Activated CD8-positive, alpha-beta memory T cell treated with anti-CD3 and anti-CD28 coated beads, Interleukin-2, amount 10 ng/mL, durations not matched to agents 7 days and 5 days (primary cell): Measurements from ENCODE around the gene SRPX2. TPM values are rescaled to one million over a fixed set of nuclear protein-coding genes. Genes with fewer than 3 reads are reported as not detected.
A peak's percentile ranks its signal among the peaks of the same experiment; 100 is the strongest.

ENCODE experiments used
- ATAC-seq: fragments of 150-1000 bp; cut with Tn5 transposase; one replicate; pipeline ENCODE4 v1.10.0; 2021; ENCODE audit warnings: moderate library complexity
- CTCF ChIA-PET: fragments of 350-600 bp; sonication (Branson Sonifier 250); formaldehyde crosslinking; loops from one replicate; lab custom pipeline; 2021; ENCODE audit warnings: antibody characterized with exemption; lab: Charles Lee
- DNase-seq: peaks from one replicate; pipeline ENCODE4 v3.0.0-alpha.2; 2020
- H3K27ac Mint-ChIP-seq: one replicate; pipeline ENCODE4 v1.8.0; 2021; ENCODE audit warnings: mild to moderate bottlenecking, mixed read lengths
- H3K27me3 Mint-ChIP-seq: one replicate; pipeline ENCODE4 v1.8.0; 2021; ENCODE audit warnings: mixed read lengths
- H3K36me3 Mint-ChIP-seq: one replicate; pipeline ENCODE4 v1.8.0; 2021; ENCODE audit warnings: mild to moderate bottlenecking, mixed read lengths
- H3K4me1 Mint-ChIP-seq: one replicate; pipeline ENCODE4 v1.8.0; 2021; ENCODE audit warnings: mixed read lengths
- H3K4me3 Mint-ChIP-seq: one replicate; pipeline ENCODE4 v1.8.0; 2021; ENCODE audit warnings: mild to moderate bottlenecking, moderate library complexity, mixed read lengths
- H3K9me3 Mint-ChIP-seq: one replicate; pipeline ENCODE4 v1.8.0; 2022; ENCODE audit warnings: low read depth, mixed read lengths
- total RNA-seq, 2 experiments: library from RNA; stranded (reverse); gene quantifications; one replicate each; pipeline ENCODE4 v1.2.3, GENCODE V29; 2021

SRPX2 gene
- total RNA-seq, 2 experiments from 2014 or later, result not detected

DNA sequence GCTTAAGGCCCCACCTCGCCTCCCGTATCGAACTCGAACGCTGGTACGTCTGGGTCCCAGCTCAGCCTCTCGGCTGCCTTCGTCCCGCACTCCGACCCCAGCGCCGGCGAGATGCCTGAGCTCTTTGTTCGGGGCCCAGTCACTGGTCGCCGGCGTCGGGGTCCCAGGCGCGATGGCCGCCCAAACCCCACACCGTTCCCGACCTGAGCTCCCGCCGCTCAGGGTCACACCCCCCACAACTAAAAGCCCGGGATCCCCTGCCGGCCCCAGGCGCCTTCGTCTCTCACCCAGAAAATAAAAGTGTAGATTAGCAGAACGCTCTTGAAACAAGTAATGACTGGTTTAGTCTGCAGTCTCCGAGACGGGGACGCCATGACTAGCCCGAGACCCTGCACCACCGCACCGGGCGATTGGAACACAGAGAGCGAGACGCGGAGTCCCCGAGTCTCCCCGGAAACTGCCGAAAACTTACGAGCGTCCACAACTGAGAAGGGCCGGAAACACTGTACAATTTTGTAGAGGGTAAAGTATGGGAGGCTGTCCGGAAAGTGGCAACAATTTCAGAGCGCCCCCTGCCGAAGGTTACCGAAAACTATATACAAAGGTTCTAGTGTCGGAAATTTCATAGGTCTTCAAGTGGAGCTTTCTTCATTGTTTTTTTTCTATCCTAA is 7.5 kb upstream of the SRPX2 start, which contains the start of gene TSPAN6:
Gene TSPAN6 (minus strand): TSS at position 486 of the 671 bp plus-strand sequence. CDS start 112 bp downstream, at position 374.
- peak within 1 kb of the TSS; percentile 68 for H3K4me3 Mint-ChIP-seq
- DNase-seq (peak; percentile 62), ATAC-seq (peak; percentile 86)

DNA sequence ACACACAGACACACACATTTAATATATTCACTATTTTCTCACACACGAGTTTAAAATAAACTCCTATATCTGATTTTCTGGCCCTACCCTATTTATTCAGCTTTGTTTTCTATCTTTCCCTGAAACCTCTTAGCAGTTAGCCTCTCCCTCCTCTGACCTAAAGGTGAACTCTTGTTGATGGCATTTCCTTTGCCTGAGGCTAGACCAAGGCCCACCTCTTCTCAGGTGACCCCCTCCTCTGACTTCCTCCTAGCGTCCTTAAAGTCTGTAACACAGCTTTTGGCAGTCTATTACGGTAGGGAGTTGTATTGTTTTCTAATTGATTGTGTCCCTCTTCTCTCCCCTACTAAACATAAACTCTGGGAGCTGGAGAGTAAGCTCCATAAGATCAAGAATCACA is 1.7 kb upstream of the SRPX2 start:
- CTCF ChIA-PET, result no interaction called here
- H3K27ac Mint-ChIP-seq, result no peak overlapping the region
- peaks cover 34% of the 10 kb centered on the region for H3K27me3 Mint-ChIP-seq
- no peaks in the 10 kb centered on the region for H3K9me3 Mint-ChIP-seq
- no peaks in the 10 kb centered on the region for H3K36me3 Mint-ChIP-seq
- no peak overlapping the region for H3K4me3 Mint-ChIP-seq
- ATAC-seq, result no peak
- no peaks in the 10 kb centered on the region for H3K4me1 Mint-ChIP-seq
- no peak for DNase-seq

More for the DNA sequence above, 7.5 kb upstream of the SRPX2 start, which contains the start of gene TSPAN6:
- Mint-ChIP-seq H3K9me3 (no peaks in the 10 kb centered on the region), H3K4me1 (peaks cover 2% of the 10 kb centered on the region), H3K27me3 (peaks cover 42% of the 10 kb centered on the region), H3K36me3 (no peaks in the 10 kb centered on the region), H3K27ac (no peak within 1 kb of the TSS)
- CTCF ChIA-PET, result interaction anchor here (1.0 to 1.4 kb wide), 3 partner anchors 10 to 125 kb away, joined by 3 to 5 read pairs (median 3); no protein-coding TSS in a partner anchor

DNA sequence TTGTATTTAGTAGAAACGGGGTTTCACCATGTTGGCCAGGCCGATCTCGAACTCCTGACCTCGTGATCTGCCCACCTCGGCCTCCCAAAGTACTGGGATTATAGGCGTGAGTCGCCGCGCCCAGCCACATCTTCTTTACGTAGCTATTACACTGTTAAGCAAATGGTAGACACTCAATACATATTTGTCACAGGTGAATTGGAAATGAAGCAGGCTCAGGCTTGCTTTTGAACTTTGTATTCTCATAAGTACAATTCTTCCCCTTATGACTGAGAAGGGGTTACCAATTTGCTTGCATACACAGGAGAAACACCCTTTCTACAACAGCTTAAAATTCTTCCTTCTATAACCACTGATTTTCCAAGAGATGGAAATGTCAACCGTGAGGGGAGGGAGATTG is 787 bp upstream of the SRPX2 start:
- no peaks in the 10 kb centered on the region for H3K9me3 Mint-ChIP-seq

DNA sequence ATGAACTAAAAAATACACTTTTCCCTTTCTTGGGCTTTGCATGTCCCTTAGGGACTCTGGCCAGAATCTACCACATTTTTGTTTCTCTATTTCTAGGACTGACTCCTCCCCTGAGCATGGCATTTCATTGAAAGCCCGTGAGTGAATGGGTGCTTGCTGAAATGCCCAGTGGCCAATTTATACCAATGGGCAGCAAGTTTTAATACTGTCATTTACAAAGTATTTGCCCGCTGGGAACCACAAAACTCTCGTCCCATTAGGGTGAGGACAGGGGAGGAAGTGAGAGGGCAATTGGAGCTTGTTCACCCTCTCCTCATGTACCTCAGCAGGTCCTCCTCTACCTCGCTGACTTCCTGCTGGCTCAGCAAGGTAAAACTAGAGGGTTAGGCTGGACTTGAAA is 1.1 kb downstream of the SRPX2 start:
- ATAC-seq (no peak), DNase-seq (no peak)
- Mint-ChIP-seq H3K4me1 (no peaks in the 10 kb centered on the region), H3K9me3 (no peaks in the 10 kb centered on the region), H3K27ac (no peak overlapping the region), H3K27me3 (peaks cover 16% of the 10 kb centered on the region), H3K4me3 (no peak overlapping the region), H3K36me3 (no peaks in the 10 kb centered on the region)
- CTCF ChIA-PET, result no interaction called here

More for the DNA sequence above, 787 bp upstream of the SRPX2 start:
- no peak for ATAC-seq
- Mint-ChIP-seq H3K4me3 (no peak overlapping the region), H3K27me3 (peaks cover 27% of the 10 kb centered on the region), H3K36me3 (no peaks in the 10 kb centered on the region), H3K27ac (no peak overlapping the region), H3K4me1 (no peaks in the 10 kb centered on the region)
- CTCF ChIA-PET, result no interaction called here
- no peak for DNase-seq

DNA sequence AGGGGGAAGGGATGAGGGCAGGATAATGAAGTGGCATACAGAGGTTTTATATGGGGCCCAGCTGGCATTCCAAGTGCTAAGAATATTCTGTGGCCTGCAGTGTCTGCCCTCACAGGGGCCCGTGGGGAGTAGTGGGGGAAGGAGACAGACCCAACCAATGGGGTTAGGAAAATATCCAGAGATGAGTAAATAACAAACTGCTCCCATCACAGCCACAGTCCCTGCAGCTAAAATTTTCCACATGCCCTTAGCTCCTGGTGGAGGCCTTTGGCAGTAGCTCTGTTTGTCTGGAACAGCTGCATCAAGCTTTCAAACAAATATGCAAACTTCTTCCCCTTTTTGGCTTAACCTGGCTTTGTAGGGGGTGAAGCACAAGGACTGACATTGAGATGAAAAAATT is 3.1 kb downstream of the SRPX2 start:
- no peak overlapping the region for H3K27ac Mint-ChIP-seq
- no peaks in the 10 kb centered on the region for H3K36me3 Mint-ChIP-seq
- peaks cover 12% of the 10 kb centered on the region for H3K27me3 Mint-ChIP-seq
- DNase-seq (no peak), ATAC-seq (no peak)
- H3K9me3 Mint-ChIP-seq, result no peaks in the 10 kb centered on the region
- H3K4me1 Mint-ChIP-seq, result no peaks in the 10 kb centered on the region
- H3K4me3 Mint-ChIP-seq, result no peak overlapping the region
- CTCF ChIA-PET, result no interaction called here

DNA sequence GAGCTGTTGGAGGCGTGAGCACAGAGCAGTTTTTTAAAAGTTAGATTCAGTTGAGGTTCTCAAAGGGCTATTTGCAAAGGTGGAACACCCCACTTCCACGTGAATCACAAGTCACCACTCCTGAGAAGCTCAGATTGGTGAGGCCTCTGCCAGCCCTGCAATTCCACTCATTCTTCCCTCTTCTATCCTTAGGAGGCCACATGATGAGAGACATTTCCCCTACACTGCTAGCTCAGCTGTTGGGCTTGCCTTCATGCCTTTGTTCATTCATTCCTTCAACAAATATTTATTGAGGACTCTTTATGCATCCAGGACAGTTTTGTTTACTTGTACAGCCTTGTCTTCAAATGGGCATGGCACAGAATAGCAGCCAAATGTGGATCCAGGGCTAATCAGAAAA is 3.7 kb downstream of the SRPX2 start:
- no peak overlapping the region for H3K4me3 Mint-ChIP-seq
- no peaks in the 10 kb centered on the region for H3K9me3 Mint-ChIP-seq
- peaks cover 14% of the 10 kb centered on the region for H3K27me3 Mint-ChIP-seq
- H3K36me3 Mint-ChIP-seq, result no peaks in the 10 kb centered on the region
- no peak overlapping the region for H3K27ac Mint-ChIP-seq
- H3K4me1 Mint-ChIP-seq, result no peaks in the 10 kb centered on the region
- CTCF ChIA-PET, result no interaction called here
- ATAC-seq (no peak), DNase-seq (no peak)

DNA sequence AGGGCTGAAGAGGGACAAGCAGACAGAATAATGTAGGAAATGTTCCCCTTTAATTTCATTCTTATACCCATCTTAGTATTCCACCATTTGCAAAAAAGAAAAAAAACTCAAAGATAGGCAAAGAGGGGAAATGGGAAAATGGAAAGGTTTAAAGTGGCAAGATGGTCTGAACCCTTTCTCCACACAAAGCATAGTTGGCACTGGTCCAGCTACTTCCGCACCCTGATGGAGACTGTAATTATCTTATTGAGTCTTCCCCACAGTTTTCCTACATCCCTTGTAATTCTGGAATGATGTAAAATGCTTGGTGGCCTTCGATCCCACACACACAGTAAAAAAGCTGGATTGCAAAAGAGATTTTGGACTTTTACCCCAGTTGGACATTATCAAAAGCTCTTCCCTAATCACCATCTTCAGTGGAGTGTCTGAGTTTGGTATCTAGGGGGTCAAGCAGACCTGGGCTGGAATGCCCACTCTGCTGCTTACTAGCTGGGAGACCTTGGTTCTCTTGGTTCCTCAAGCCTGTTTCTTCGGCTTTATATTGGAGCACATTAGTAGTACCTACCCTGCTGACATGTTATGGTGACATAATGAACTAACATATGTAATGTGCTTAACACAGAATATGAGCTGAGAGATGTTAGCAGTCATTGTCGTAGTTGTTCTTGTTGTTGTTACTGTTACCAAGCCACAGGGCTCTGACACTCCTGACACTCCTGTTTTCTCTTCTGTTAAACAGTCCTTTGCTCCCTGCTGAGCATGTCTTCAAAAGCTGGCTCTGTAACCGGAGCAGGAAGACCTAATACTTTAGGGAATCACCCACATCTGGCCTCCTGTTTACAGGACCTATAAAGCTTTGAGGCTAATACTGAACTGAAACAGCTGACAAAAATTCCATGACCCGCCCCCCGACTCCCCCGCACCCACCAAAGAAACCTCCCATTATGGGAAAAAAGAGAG is 4.7 kb downstream of the SRPX2 start:
- DNase-seq (no peak), ATAC-seq (no peak)
- no peak overlapping the region for H3K27ac Mint-ChIP-seq
- H3K4me1 Mint-ChIP-seq, result no peaks in the 10 kb centered on the region
- no peaks in the 10 kb centered on the region for H3K36me3 Mint-ChIP-seq
- CTCF ChIA-PET, result no interaction called here
- peaks cover 14% of the 10 kb centered on the region for H3K27me3 Mint-ChIP-seq
- H3K9me3 Mint-ChIP-seq, result no peaks in the 10 kb centered on the region
- H3K4me3 Mint-ChIP-seq, result no peak overlapping the region

DNA sequence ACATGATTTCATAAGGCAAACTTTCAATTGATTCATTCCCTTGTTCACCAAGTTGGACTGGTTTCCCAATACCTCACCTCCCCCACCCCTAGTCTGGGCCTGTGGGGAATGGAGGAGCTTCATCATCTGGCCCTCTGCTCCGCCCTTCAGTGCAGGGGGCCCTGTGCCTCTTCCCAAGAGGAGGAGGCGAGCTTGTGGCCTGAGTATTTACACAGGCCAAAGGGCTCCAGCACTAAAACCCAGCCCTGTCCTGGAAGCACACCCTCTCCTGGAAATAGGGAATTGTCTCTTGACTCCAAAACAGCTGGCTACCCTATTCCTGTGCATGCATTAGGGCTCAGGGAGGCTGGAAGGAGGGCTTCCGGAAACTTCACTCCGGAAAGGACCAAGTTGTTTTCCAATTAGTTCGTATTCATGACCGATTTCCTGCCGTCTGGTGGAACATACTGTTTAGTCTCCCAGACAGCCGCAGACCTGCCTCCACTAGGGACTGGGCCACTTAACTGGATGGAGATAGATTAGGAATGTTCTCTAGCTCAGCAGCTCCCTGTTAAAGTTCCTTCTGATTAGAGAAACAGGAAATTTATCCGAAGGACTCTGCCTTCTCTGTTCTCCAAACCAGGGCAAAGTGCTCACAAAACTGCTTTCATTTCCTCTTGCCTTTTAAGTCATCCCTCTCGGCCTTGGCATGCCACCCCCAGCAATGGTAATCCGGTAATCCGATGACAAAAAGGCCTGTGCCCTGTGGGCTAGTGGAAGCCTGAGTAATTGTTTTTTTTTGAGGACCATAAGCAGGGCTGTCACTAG is 5.8 kb downstream of the SRPX2 start:
- DNase-seq (no peak), ATAC-seq (no peak)
- no peaks in the 10 kb centered on the region for H3K36me3 Mint-ChIP-seq
- H3K4me1 Mint-ChIP-seq, result no peaks in the 10 kb centered on the region
- H3K9me3 Mint-ChIP-seq, result no peaks in the 10 kb centered on the region
- CTCF ChIA-PET, result no interaction called here
- H3K27ac Mint-ChIP-seq, result no peak overlapping the region
- H3K27me3 Mint-ChIP-seq, result peaks cover 11% of the 10 kb centered on the region
- H3K4me3 Mint-ChIP-seq, result no peak overlapping the region

DNA sequence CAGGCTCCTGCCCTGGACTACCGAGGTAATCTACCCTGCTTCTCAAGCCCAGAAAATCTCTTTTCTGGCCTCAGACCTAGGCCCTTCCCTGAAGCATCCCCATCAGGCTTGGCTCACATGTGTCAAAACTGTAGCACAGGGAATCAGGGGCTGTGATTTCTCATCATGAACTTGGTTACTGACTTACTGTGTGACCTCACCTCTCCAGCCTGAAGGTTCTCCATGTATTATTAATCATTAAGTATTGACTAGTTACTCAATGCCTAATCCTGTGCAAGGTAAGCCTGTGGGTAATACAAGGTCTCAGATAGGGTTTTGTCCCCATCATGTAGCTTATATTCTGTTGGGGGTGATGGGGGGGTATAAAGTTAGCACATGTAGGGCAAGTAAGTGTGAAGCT is 6.8 kb downstream of the SRPX2 start:
- no peak for ATAC-seq
- Mint-ChIP-seq H3K36me3 (no peaks in the 10 kb centered on the region), H3K27ac (no peak overlapping the region), H3K4me1 (no peaks in the 10 kb centered on the region), H3K4me3 (no peak overlapping the region), H3K9me3 (no peaks in the 10 kb centered on the region), H3K27me3 (peaks cover 7% of the 10 kb centered on the region)
- CTCF ChIA-PET, result no interaction called here
- DNase-seq, result no peak

DNA sequence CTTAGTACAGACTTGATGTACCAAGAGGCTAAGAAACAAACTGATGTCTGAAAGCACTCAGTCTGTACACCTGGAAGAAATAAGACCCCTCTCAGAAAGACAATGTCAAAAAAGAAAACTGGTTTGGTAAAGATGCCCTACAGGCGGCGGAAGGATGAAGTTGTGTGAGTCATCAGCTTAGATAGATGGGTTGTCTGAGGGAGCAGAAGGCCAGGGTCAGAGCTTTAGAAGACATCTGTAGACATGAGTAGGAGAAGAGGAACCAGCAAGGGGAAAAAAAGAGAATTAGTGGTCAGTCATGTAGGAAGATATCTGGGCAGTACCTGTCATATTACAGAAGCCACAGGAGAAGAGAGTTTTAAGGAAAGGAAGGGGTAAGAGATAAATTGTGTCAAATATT is 8.3 kb downstream of the SRPX2 start:
- no peak for ATAC-seq
- DNase-seq, result no peak
- Mint-ChIP-seq H3K27ac (no peak overlapping the region), H3K9me3 (no peaks in the 10 kb centered on the region), H3K4me1 (no peaks in the 10 kb centered on the region), H3K27me3 (peaks cover 7% of the 10 kb centered on the region), H3K36me3 (no peaks in the 10 kb centered on the region), H3K4me3 (no peak overlapping the region)
- CTCF ChIA-PET, result no interaction called here

DNA sequence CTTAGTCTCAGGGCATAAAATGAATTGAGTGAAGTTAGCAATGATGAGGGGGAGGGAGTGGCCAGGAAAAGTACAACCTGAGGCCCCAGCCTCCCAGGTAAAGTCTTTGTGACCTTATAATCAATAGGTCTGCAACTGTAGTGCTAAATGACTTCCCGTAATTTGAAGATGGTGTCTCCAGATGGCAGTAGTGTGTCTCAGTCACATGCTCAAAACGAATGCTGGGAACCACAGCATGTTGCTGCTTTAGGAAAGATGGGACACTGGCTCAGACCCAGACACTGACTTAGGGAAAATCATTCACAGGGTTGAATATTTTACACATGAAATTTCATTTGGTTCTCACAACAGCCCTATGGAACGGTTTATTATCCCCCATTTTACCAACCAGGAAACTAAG is 10.3 kb downstream of the SRPX2 start:
- CTCF ChIA-PET, result interaction anchor here (1.6 kb wide), 1 partner anchor 114 kb away, joined by 4 read pairs; no protein-coding TSS in a partner anchor
- H3K27ac Mint-ChIP-seq, result no peak overlapping the region
- peaks cover 7% of the 10 kb centered on the region for H3K27me3 Mint-ChIP-seq
- ATAC-seq, result no peak
- H3K36me3 Mint-ChIP-seq, result no peaks in the 10 kb centered on the region
- H3K4me1 Mint-ChIP-seq, result no peaks in the 10 kb centered on the region
- H3K9me3 Mint-ChIP-seq, result no peaks in the 10 kb centered on the region
- DNase-seq, result no peak
- H3K4me3 Mint-ChIP-seq, result no peak overlapping the region

DNA sequence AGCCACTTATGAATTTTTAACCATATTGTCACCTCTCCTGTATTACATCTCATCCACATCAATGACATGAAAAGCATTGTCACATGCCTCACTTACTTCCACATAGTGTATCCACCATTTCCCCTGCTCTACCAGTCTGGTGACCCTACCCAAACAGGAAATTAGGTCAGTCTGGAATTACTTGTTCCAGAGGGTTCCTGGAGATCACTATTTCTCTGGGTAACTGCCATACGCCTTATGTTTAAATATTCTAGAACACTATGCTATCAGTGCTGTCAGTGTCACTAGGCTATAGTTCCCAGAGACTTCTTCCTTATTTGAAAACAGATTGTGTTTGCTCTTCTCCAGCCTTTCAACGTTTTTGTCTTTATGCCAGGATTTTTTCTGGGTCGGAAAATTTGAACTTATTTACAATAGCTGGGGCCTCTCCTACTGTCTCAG is 15.0 kb downstream of the SRPX2 start:
- CTCF ChIA-PET, result no interaction called here
- Mint-ChIP-seq H3K9me3 (no peaks in the 10 kb centered on the region), H3K27ac (no peak overlapping the region), H3K36me3 (no peaks in the 10 kb centered on the region), H3K4me1 (no peaks in the 10 kb centered on the region), H3K27me3 (peaks cover 3% of the 10 kb centered on the region), H3K4me3 (no peak overlapping the region)
- DNase-seq (no peak), ATAC-seq (no peak)
